Suprapubic skin (tissue), 4 donors: Measurements from ENCODE around the gene SRI.

ENCODE experiments used
- EP300 ChIP-seq: sonication (generic); formaldehyde crosslinking; IDR thresholded peaks from one replicate; pipeline ENCODE4 v1.6.1; 2017; ENCODE audit warnings: antibody characterized with exemption
- POLR2A ChIP-seq, 2 donors: fragments of 450-650 bp; IDR thresholded peaks; one replicate each; pipeline ENCODE4 v1.6.1; 2017; ENCODE audit warnings: antibody characterized with exemption in 2 of 2, mild to moderate bottlenecking in 2 of 2, moderate library complexity in 2 of 2
- POLR2AphosphoS5 ChIP-seq, 3 donors: sonication (generic); formaldehyde crosslinking; IDR thresholded peaks; one replicate each; pipeline ENCODE4 v1.6.1; 2017; ENCODE audit warnings: antibody characterized with exemption in 3 of 3
- TF ChIP-seq, protein P1 (sequence below), 2 donors: fragments of 200-600 bp in 1 of 2; fragments of 450-650 bp in 1 of 2; sonication (generic) in 1 of 2; IDR thresholded peaks; one replicate each; pipeline ENCODE4 v1.5.1; 2016 to 2019; ENCODE audit warnings: antibody characterized with exemption in 2 of 2, mild to moderate bottlenecking in 1 of 2, moderate library complexity in 1 of 2

DNA sequence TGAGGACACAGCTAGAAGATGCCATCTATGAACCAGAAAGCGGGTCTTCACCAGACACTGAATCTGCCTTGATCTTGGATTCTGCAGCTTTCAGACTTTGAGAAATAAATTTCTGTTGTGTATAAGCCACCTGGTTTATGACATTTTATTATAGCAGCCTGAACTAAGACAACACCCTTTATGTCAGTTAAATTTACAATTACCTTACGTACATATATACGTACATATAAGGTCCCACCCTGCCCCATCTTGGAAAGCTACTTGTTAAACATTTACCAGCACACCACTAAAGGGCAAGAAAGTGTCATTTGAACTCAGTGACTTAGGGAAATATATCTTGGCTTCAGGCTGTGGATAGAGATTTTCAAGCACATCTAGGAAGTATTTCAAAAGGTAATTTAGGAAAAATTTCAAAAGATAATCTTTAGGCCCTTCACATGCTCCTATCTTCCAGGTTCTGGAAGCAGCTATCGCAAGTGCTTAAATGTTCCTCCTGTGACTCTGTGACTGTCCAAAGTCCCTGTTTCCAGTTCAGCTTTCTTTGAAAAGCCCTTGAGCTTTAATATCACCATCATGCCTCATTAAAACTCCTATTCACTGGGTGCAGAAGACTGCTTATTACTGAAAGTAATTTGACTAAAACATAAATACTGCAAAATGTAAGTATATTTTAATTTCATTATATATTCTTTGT, 9.6 kb upstream of the SRI start:
- TF ChIP-seq POLR2A (IDR thresholded peaks at IDR 0.05) = no peak
- TF ChIP-seq, protein P1, sequence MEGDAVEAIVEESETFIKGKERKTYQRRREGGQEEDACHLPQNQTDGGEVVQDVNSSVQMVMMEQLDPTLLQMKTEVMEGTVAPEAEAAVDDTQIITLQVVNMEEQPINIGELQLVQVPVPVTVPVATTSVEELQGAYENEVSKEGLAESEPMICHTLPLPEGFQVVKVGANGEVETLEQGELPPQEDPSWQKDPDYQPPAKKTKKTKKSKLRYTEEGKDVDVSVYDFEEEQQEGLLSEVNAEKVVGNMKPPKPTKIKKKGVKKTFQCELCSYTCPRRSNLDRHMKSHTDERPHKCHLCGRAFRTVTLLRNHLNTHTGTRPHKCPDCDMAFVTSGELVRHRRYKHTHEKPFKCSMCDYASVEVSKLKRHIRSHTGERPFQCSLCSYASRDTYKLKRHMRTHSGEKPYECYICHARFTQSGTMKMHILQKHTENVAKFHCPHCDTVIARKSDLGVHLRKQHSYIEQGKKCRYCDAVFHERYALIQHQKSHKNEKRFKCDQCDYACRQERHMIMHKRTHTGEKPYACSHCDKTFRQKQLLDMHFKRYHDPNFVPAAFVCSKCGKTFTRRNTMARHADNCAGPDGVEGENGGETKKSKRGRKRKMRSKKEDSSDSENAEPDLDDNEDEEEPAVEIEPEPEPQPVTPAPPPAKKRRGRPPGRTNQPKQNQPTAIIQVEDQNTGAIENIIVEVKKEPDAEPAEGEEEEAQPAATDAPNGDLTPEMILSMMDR (IDR thresholded peaks at IDR 0.05) = no peak
- no peak for TF ChIP-seq POLR2AphosphoS5 (IDR thresholded peaks at IDR 0.05)
- no peak for TF ChIP-seq EP300
